ENCODE data around the gene COL16A1. TPM values are rescaled to one million over a fixed set of nuclear protein-coding genes. Genes with fewer than 3 reads are reported as not detected.
A peak's percentile ranks its signal among the peaks of the same experiment; 100 is the strongest.

Gene COL16A1
- total RNA-seq, 1 experiment from 2014 or later: 6.2 TPM

DNA sequence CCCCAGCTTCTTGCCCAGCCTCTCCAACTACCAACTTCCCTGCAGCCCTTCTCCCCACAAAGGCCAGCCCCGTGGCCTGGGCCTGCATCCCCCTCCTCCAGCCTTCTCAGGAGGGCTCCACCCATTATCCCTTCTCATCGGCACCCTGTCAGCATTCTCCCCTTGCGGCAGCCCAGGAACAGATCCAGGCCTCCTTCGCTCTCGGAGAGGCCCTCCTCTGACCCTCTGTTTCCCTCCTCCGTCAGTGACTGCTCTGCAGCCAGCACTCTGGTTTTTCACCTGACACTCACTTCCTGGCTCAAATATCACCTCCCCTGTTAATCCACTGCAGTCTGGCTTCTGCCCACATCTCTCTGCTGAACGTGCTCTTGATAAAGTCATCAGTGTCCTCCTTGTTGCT, 42.9 kb upstream of the COL16A1 start:
- WGBS (ENCODE audit: extremely low coverage, insufficient read length, low lambda C conversion rate): no CpG with 5 or more reads among the region's 7 CpGs
- H3K9me3 Mint-ChIP-seq: no peaks in the 10 kb centered on the region; a peak in 1 of 5 replicates
- no peak overlapping the region for H3T11ph ChIP-seq (ENCODE audit: low read length)

More for the DNA sequence above, 42.9 kb upstream of the COL16A1 start:
- Histone ChIP-seq H3K4me1 (ENCODE audit: insufficient read depth, low read length) (peaks cover 3% of the 10 kb centered on the region; the same call in 1 of the 2 replicates), H3K18ac (ENCODE audit: insufficient read length, low read depth, low read length) (no peak overlapping the region), H4K5ac (ENCODE audit: insufficient read length, low read depth, low read length) (no peak overlapping the region), H3K79me1 (ENCODE audit: insufficient read depth, low read depth, low read length, poor library complexity, severe bottlenecking) (no peaks in the 10 kb centered on the region), H4K8ac (replicated peaks; ENCODE audit: insufficient read length, low read depth, low read length) (no peak overlapping the region), H4K20me1 (ENCODE audit: control insufficient read depth, insufficient read depth, insufficient read length) (no peaks in the 10 kb centered on the region), H2BK120ac (ENCODE audit: low read depth, low read length, poor library complexity, severe bottlenecking) (no peak overlapping the region), H4K91ac (ENCODE audit: insufficient read length, low read depth, low read length) (no peak overlapping the region), H2BK12ac (ENCODE audit: insufficient read length, low read depth, low read length) (no peak overlapping the region), H3K14ac (ENCODE audit: insufficient read depth, low read length) (no peak overlapping the region), H2AFZ (ENCODE audit: low read length) (no peak overlapping the region), H3K79me2 (ENCODE audit: insufficient read depth, low read length) (no peaks in the 10 kb centered on the region), H3K4me2 (ENCODE audit: insufficient read depth, insufficient read length, low read length) (no peak overlapping the region), H3K9me3 (ENCODE audit: control insufficient read depth, low read depth, low read length) (no peaks in the 10 kb centered on the region), H2AK5ac (ENCODE audit: insufficient read length, low read length) (no peak overlapping the region), H3K9ac (ENCODE audit: extremely low read depth, insufficient read length, low read length) (no peak overlapping the region), H2BK20ac (ENCODE audit: low read depth, low read length, poor library complexity, severe bottlenecking) (no peak overlapping the region), H2BK15ac (ENCODE audit: low read depth, low read length) (no peak overlapping the region), H3K27ac (ENCODE audit: insufficient read length, low read depth, low read length) (no peak overlapping the region), H3K56ac (ENCODE audit: insufficient read length, low read depth, low read length) (no peak overlapping the region), H2BK5ac (ENCODE audit: insufficient read length, low read length) (no peak overlapping the region), H3K27me3 (ENCODE audit: insufficient read depth, low read length) (no peaks in the 10 kb centered on the region), H3K23me2 (ENCODE audit: insufficient read length, low read depth, low read length, poor library complexity, severe bottlenecking) (no peaks in the 10 kb centered on the region), H3K4ac (ENCODE audit: low read depth, low read length) (no peak overlapping the region), H3K23ac (ENCODE audit: insufficient read length, low read depth, low read length) (no peak overlapping the region)
- H3K36me3 Mint-ChIP-seq (ENCODE audit: insufficient read depth in 1 of 3, low read depth in 3 of 3): no peaks in the 10 kb centered on the region; a peak in 1 of 7 replicates
- TF ChIP-seq, protein P1, sequence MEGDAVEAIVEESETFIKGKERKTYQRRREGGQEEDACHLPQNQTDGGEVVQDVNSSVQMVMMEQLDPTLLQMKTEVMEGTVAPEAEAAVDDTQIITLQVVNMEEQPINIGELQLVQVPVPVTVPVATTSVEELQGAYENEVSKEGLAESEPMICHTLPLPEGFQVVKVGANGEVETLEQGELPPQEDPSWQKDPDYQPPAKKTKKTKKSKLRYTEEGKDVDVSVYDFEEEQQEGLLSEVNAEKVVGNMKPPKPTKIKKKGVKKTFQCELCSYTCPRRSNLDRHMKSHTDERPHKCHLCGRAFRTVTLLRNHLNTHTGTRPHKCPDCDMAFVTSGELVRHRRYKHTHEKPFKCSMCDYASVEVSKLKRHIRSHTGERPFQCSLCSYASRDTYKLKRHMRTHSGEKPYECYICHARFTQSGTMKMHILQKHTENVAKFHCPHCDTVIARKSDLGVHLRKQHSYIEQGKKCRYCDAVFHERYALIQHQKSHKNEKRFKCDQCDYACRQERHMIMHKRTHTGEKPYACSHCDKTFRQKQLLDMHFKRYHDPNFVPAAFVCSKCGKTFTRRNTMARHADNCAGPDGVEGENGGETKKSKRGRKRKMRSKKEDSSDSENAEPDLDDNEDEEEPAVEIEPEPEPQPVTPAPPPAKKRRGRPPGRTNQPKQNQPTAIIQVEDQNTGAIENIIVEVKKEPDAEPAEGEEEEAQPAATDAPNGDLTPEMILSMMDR (conservative IDR thresholded peaks at IDR 0.05): no peak
- H3K4me1 Mint-ChIP-seq: peaks cover 42 to 50% of the 10 kb centered on the region in 2 experiments
- H3K4me3 Mint-ChIP-seq: no peak overlapping the region; a peak in 1 of 5 replicates
- peak overlapping the region in 1 of 3 experiments; percentile 29; a peak in 2 of 7 replicates for H3K27ac Mint-ChIP-seq
- no peak for DNase-seq
- H3K27me3 Mint-ChIP-seq (ENCODE audit: low read depth): 0 out of 2 replicates have a peak, but pooled peaks cover 2% of the 10 kb centered on the region

All from H9 (cell line).